Measurements from ENCODE around the gene NRN1.

DNA sequence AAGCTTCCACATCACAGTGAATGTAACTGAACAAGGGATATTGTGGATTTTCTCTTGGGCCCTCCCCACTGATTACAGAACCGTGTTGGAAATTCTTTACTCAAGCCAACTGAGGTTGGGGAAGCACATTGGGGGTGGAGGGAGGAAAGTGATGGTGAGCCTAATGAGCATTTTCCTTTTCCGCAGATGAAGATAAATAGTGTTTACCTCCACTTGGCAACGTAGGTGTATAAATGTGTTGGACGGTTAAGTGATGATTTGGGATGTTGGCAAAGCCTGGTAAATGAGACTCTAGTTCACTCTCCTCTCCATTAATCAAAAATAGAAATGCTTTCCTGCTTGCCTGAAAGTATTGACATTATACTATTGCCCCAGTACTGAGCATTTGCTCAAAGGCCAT is 27.1 kb upstream of the NRN1 start:
- no peak for TF ChIP-seq CTCF (IDR thresholded peaks at IDR 0.05)
- no peak for TF ChIP-seq EZH2 (IDR thresholded peaks at IDR 0.05)
- TF ChIP-seq EZH2phosphoT487 (IDR thresholded peaks at IDR 0.05), result no peak

Data from neural progenitor cell (in vitro differentiated cells).